HFFc6 (cell line): ENCODE results near the gene SSBP3. TPM values are rescaled to one million over a fixed set of nuclear protein-coding genes. Genes with fewer than 3 reads are reported as not detected.

Experiments used
- DNase-seq: peaks from one replicate; pipeline ENCODE4 v3.0.0-alpha.2; 2018
- H3K27ac Mint-ChIP-seq: 2 replicates; pipeline ENCODE4 v1.8.0; 2020; ENCODE audit warnings: mild to moderate bottlenecking, mixed read lengths
- H3K27me3 Mint-ChIP-seq: 2 replicates; pipeline ENCODE4 v1.8.0; 2021; ENCODE audit warnings: mild to moderate bottlenecking, moderate library complexity, mixed read lengths; ENCODE audit not compliant: insufficient read depth
- H3K36me3 Mint-ChIP-seq: 2 replicates; pipeline ENCODE4 v1.8.0; 2021; ENCODE audit warnings: low read depth, mixed read lengths
- H3K4me1 Mint-ChIP-seq: 2 replicates; pipeline ENCODE4 v1.8.0; 2020; ENCODE audit warnings: low read depth, mixed read lengths
- H3K4me3 Mint-ChIP-seq: 2 replicates; pipeline ENCODE4 v1.8.0; 2020; ENCODE audit warnings: mild to moderate bottlenecking, moderate library complexity, mixed read lengths
- H3K9me3 Mint-ChIP-seq: 2 replicates; pipeline ENCODE4 v1.8.0; 2020; ENCODE audit warnings: mild to moderate bottlenecking, mixed read lengths
- total RNA-seq, 6 experiments: library from RNA; stranded (reverse); fragmentation: NEBNext Ultra II Directional; extraction: Animal tissue kit (Norgen Biotek cat#: 25700); gene quantifications; 2 replicates in 1 of 6; 3 replicates in 5 of 6; pipeline ENCODE4 v1.2.3, GENCODE V29; 2021
- TF ChIP-seq, protein P1 (sequence below): fragments of 200-600 bp; sonication (generic); IDR thresholded peaks from 2 replicates; pipeline ENCODE4 v1.5.0; 2021; ENCODE audit warnings: antibody characterized with exemption, mild to moderate bottlenecking

The SSBP3 gene
- total RNA-seq, 6 experiments from 2014 or later = 42.3 to 72.2 (median 58.1) TPM

DNA sequence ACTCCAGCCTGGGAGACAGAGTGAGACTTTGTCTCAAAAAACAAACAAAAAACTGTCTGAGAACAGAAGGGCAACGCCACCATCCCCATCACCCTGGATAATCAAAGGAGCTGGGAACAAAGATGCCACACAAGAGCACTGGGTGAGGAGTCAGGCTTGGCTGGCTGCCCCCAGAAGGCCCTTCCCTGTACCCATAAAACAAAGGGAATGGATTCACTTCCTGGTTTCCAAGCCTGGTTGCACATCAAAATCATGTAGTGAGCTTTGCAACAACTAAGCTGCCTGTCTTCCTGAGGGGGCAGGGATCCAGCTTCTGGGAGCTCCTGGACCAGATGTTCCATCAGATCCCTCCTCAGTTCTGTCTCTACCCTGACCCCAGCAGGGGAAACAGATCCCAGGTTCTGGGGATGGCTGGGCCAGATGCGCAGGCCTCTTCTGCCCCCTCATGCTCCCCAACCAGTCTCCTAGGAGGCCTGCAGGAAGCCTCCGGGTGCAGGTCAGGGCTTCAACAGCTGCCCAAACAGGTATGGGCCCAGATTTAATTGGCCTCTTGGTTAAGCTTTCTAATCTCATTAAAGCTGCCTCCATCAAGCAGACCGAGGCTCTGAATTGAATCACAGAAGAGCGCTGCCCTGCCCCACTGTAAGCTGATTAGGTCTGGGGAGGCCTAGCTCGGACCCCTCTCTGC is 108.5 kb downstream of the SSBP3 start:
- Mint-ChIP-seq H3K27ac (0 out of 2 replicates have a peak overlapping the region, but pooled peaks have one; percentile 17), H3K27me3 (peaks cover 1% of the 10 kb centered on the region; the same call in 1 of the 2 replicates), H3K4me3 (no peak overlapping the region), H3K36me3 (no peaks in the 10 kb centered on the region), H3K4me1 (peaks cover 46% of the 10 kb centered on the region), H3K9me3 (no peaks in the 10 kb centered on the region)
- no peak for DNase-seq
- TF ChIP-seq, protein P1, sequence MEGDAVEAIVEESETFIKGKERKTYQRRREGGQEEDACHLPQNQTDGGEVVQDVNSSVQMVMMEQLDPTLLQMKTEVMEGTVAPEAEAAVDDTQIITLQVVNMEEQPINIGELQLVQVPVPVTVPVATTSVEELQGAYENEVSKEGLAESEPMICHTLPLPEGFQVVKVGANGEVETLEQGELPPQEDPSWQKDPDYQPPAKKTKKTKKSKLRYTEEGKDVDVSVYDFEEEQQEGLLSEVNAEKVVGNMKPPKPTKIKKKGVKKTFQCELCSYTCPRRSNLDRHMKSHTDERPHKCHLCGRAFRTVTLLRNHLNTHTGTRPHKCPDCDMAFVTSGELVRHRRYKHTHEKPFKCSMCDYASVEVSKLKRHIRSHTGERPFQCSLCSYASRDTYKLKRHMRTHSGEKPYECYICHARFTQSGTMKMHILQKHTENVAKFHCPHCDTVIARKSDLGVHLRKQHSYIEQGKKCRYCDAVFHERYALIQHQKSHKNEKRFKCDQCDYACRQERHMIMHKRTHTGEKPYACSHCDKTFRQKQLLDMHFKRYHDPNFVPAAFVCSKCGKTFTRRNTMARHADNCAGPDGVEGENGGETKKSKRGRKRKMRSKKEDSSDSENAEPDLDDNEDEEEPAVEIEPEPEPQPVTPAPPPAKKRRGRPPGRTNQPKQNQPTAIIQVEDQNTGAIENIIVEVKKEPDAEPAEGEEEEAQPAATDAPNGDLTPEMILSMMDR = no peak

DNA sequence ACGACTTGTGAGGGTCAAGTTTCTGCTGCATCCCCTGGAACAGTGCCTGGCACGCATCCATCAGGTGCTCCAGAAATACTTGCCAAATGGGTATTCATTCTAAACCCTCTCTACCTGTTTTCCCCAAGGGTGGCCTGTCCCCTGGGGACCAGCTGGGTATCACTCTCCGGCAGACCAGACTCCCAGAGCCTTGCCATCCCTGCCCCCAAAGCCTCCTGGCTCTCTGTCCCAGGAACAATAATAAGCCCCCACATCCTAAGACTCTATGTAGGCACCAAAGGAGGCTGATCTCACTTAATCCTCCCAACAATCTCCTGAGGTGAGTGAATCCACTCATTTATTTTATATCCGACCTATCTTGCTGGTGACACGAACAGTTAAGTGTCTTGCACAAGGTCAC is 109.5 kb downstream of the SSBP3 start:
- Mint-ChIP-seq H3K36me3 (no peaks in the 10 kb centered on the region), H3K4me3 (no peak overlapping the region), H3K27me3 (peaks cover 1% of the 10 kb centered on the region; the same call in 1 of the 2 replicates), H3K27ac (no peak overlapping the region), H3K9me3 (no peaks in the 10 kb centered on the region), H3K4me1 (peaks cover 46% of the 10 kb centered on the region)
- DNase-seq = no peak
- TF ChIP-seq, protein P1 = no peak

DNA sequence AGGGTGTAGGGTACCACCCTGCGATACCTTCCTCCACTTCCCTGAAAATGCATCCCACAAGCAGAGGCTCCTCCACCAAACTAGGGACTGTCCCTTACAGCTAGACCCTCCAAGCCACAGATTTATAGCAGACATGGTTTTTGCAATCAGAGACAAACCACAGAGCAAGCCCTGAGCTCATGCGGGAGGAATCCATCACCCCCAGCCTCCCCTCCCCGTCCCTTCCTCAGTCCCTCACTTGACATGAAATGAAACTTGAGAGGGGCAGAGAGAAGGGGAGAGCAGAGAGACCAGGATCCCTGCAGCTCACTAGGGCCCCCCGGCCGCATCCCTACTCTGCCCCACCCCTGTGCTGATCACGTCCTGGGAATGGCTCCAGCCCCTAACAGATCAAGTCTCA is 111.3 kb downstream of the SSBP3 start:
- H3K4me1 Mint-ChIP-seq = peaks cover 47% of the 10 kb centered on the region
- peaks cover 1% of the 10 kb centered on the region; the same call in 1 of the 2 replicates for H3K27me3 Mint-ChIP-seq
- DNase-seq = no peak
- H3K27ac Mint-ChIP-seq = no peak overlapping the region
- TF ChIP-seq, protein P1 = no peak
- no peaks in the 10 kb centered on the region for H3K9me3 Mint-ChIP-seq
- no peak overlapping the region for H3K4me3 Mint-ChIP-seq
- H3K36me3 Mint-ChIP-seq = no peaks in the 10 kb centered on the region

DNA sequence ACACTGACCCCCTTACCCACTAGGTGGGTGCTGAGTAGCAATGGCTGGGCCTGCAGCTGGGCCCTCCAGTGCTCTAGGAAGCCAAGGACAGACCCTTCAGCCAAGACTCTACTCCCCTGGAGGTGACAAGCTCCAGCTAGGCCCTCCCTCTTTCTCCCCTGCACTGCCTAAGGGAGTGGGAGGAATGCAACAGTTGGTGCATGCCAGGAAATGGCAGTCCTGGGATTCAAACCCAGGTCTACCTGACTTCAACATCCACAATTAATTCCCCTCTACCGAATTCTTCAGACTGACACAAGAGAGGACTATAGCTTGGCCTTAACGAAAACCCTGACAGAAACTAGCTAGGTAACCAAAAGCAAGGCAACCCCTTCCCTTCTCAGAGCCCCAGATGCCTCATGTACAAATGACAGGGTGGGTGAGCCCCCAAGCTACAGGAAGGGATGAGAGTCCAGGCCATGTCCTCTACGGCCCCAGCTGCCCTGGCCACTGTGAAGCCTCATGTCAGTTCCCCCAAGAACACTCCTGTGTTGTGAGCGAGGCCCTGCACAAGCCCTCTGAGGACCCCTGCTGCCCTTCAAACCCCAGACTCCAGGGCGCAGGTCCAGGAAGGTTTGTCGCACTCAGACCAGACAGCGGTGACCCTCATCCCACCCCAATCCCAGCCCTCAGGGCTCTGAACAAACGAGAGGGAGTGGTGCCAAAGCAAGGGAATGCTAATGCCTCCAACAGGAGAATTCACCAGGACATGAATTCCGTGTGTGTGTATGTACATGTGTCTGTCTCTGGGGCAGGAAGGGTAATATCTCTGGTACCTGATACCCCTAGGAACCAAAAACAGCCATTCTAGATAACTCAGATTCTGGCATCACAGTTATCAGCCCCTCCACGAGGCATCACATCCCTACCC is 113.9 kb downstream of the SSBP3 start:
- no peaks in the 10 kb centered on the region for H3K36me3 Mint-ChIP-seq
- no peak for DNase-seq
- peaks cover 58% of the 10 kb centered on the region for H3K4me1 Mint-ChIP-seq

DNA sequence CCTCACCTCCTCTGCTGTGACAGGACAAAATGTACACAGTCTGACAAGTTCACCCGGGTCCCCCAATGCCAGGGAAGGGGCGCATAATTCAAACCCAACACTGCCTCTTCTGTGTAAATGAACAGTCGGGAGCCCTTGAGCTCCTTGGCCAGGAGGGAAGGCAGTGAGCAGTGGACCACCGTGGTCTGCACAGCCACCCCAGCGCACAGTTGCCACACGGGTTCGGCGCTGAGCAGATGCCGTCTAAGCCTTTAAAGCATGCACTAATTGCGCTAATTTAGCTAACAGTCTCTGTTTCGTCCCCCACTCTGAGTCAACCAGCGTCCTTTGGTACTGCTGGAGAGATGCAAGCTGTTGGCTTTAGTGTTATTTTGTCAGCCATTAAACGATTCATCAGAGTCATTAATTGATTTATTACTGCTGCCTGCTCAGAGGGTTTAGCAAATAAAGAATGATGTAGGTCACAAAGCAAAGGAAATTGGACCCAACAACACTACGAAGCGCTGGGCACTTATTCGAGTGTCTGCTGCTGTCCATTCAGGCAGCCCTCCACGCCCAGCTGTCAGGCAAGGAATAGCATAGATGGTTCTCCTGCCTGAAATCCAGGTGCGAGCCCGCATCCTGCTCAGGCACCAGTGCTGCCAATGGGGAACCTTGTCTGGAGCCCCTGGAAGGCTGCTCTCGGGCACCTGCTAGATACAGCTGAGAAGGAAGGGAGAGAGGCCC is 114.8 kb downstream of the SSBP3 start:
- Mint-ChIP-seq H3K9me3 (no peaks in the 10 kb centered on the region), H3K36me3 (no peaks in the 10 kb centered on the region), H3K27ac (no peak overlapping the region), H3K4me3 (no peak overlapping the region), H3K4me1 (peaks cover 61% of the 10 kb centered on the region), H3K27me3 (no peaks in the 10 kb centered on the region; the same call in 1 of the 2 replicates)
- DNase-seq = no peak
- TF ChIP-seq, protein P1 = no peak

More for the DNA sequence above, 113.9 kb downstream of the SSBP3 start:
- Mint-ChIP-seq H3K9me3 (no peaks in the 10 kb centered on the region), H3K27ac (no peak overlapping the region), H3K27me3 (peaks cover 1% of the 10 kb centered on the region; the same call in 1 of the 2 replicates), H3K4me3 (no peak overlapping the region)
- TF ChIP-seq, protein P1 = no peak
